HepG2 (cell line): Measurements from ENCODE around the gene DSCAML1. TPM values are rescaled to one million over a fixed set of nuclear protein-coding genes. Genes with fewer than 3 reads are reported as not detected.

Experiments
- ATAC-seq: fragments of 200-7000 bp; cut with Tn5 transposase; 3 replicates; pipeline ENCODE4 v1.9.1; 2020; ENCODE audit warnings: mild to moderate bottlenecking, moderate library complexity
- BruUV-seq: library from RNA; stranded (reverse); fragments of 400-500 nt; replicated peaks from 2 replicates; lab custom pipeline; 2021; lab: Mats Ljungman, UMichigan
- CTCF ChIA-PET: fragments of 300-600 bp; formaldehyde crosslinking; extraction: SDS; loops from one replicate; lab custom pipeline; 2021; ENCODE audit warnings: low total read pairs, inconsistent platforms, low intra/inter-chr PET ratio; lab: Yijun Ruan, JAX
- POLR2A ChIA-PET: fragments of 350-600 bp; sonication (Branson Sonifier 250); formaldehyde crosslinking; loops from one replicate; lab custom pipeline; 2020; ENCODE audit warnings: antibody characterized with exemption, inconsistent platforms; lab: Yijun Ruan, JAX
- DNase-seq: peaks from one replicate; pipeline ENCODE4 v3.0.0-alpha.2; 2015; ENCODE audit warnings: low spot score
- FAIRE-seq: peaks from 3 replicates; lab custom pipeline; 2011; peaks lifted over from hg19 to GRCh38; lab: Jason Lieb, UNC
- H2AFZ ChIP-seq: one replicate; pipeline ENCODE4 v1.6.1; 2011; ENCODE audit warnings: low read length, inconsistent platforms
- H3K27ac ChIP-seq: fragments of 300-600 bp; 3 replicates; pipeline ENCODE4 v1.8.0; 2011; ENCODE audit warnings: mixed run types, mild to moderate bottlenecking, mixed read lengths, low read length, inconsistent platforms; ENCODE audit not compliant: insufficient read depth; ENCODE audit errors: extremely low read length
- H3K27me3 ChIP-seq, 2 experiments: fragments of 200-600 bp in 1 of 2; 2 replicates in 1 of 2; 3 replicates in 1 of 2; pipeline versions ENCODE4 v1.6.0 to v1.8.0; 2011; ENCODE audit warnings: low read length in 2 of 2, mild to moderate bottlenecking in 2 of 2, moderate library complexity in 2 of 2, inconsistent platforms in 1 of 2; ENCODE audit not compliant: insufficient read depth in 2 of 2, control insufficient read depth in 1 of 2
- H3K36me3 ChIP-seq, 2 experiments: fragments of 200-600 bp in 1 of 2; replicated peaks in 1 of 2; 2 replicates in 1 of 2; 3 replicates in 1 of 2; pipeline versions ENCODE4 v1.5.1 to v1.8.0; 2011; ENCODE audit warnings: low read length in 2 of 2, inconsistent platforms in 1 of 2; ENCODE audit not compliant: insufficient read depth in 2 of 2, control insufficient read depth in 1 of 2
- H3K4me1 ChIP-seq: 2 replicates; pipeline ENCODE4 v1.5.1; 2012; ENCODE audit warnings: low read length, inconsistent platforms; ENCODE audit not compliant: insufficient read depth
- H3K4me2 ChIP-seq: 2 replicates; pipeline ENCODE4 v1.6.0; 2011; ENCODE audit warnings: low read depth, low read length, inconsistent platforms
- H3K4me3 ChIP-seq, 3 experiments: fragments of 200-600 bp in 1 of 3; sonication (generic), shearing (Covaris generic) in 1 of 3; replicated peaks in 1 of 3; 2 replicates each; pipeline ENCODE4 v1.5.1; 2011 to 2016; ENCODE audit warnings: low read length in 3 of 3, inconsistent platforms in 2 of 3, low read depth in 2 of 3, mild to moderate bottlenecking in 2 of 3, control low read depth in 1 of 3, mixed read lengths in 1 of 3; ENCODE audit not compliant: insufficient read depth in 1 of 3
- H3K79me2 ChIP-seq: one replicate; pipeline ENCODE4 v1.6.1; 2011; ENCODE audit warnings: low read length, inconsistent platforms; ENCODE audit not compliant: insufficient read depth
- H3K9ac ChIP-seq: 2 replicates; pipeline ENCODE4 v1.6.0; 2011; ENCODE audit warnings: mild to moderate bottlenecking, low read depth, low read length, inconsistent platforms; ENCODE audit not compliant: insufficient read depth
- H3K9me3 ChIP-seq: 2 replicates; pipeline ENCODE4 v1.5.1; 2012; ENCODE audit warnings: mild to moderate bottlenecking, low read length
- H4K20me1 ChIP-seq: 2 replicates; pipeline ENCODE4 v1.6.0; 2011; ENCODE audit warnings: inconsistent platforms, mild to moderate bottlenecking, low read length, moderate library complexity; ENCODE audit not compliant: insufficient read depth
- BRD4 ChIP-seq: sonication (generic); formaldehyde crosslinking; IDR thresholded peaks from 2 replicates; pipeline ENCODE4 v1.4.0; 2020; ENCODE audit warnings: missing genetic modification reagents
- CBX1 ChIP-seq: IDR thresholded peaks from one replicate; pipeline ENCODE4 v1.6.1; 2016; ENCODE audit warnings: antibody characterized with exemption, low read depth
- EHMT2 ChIP-seq: fragments of 200-600 bp; sonication (generic); IDR thresholded peaks from 2 replicates; pipeline ENCODE4 v1.7.0; 2017; ENCODE audit warnings: antibody characterized with exemption, low read depth, low read length, borderline replicate concordance
- HNRNPK ChIP-seq: fragments of 200-400 bp; formaldehyde crosslinking; IDR thresholded peaks from 2 replicates; pipeline ENCODE4 v1.6.1; 2018; ENCODE audit warnings: low read length, low read depth, moderate library complexity, mild to moderate bottlenecking; ENCODE audit not compliant: poor library complexity, severe bottlenecking
- KDM1A ChIP-seq: IDR thresholded peaks from 2 replicates; pipeline ENCODE4 v1.6.1; 2016; ENCODE audit warnings: missing compliant biosample characterization
- KIAA2018 ChIP-seq: sonication (generic); formaldehyde crosslinking; IDR thresholded peaks from 2 replicates; pipeline ENCODE4 v1.5.0; 2020; ENCODE audit warnings: mild to moderate bottlenecking, missing genetic modification reagents, borderline replicate concordance
- MED8 ChIP-seq: sonication (generic); formaldehyde crosslinking; IDR thresholded peaks from 2 replicates; pipeline ENCODE4 v1.8.1; 2023; ENCODE audit warnings: mild to moderate bottlenecking, missing genetic modification reagents; ENCODE audit not compliant: insufficient replicate concordance
- PCBP1 ChIP-seq: fragments of 200-400 bp; formaldehyde crosslinking; IDR thresholded peaks from 2 replicates; pipeline ENCODE4 v1.6.1; 2017; ENCODE audit warnings: mild to moderate bottlenecking, low read depth, low read length, borderline replicate concordance
- PHF8 ChIP-seq: sonication (generic); formaldehyde crosslinking; IDR thresholded peaks from 2 replicates; pipeline ENCODE4 v1.5.0; 2020; ENCODE audit warnings: missing genetic modification reagents
- RNF219 ChIP-seq: sonication (generic); formaldehyde crosslinking; IDR thresholded peaks from 2 replicates; pipeline ENCODE4 v1.5.0; 2020; ENCODE audit warnings: mild to moderate bottlenecking, missing genetic modification reagents
- TOE1 ChIP-seq: sonication (generic); formaldehyde crosslinking; IDR thresholded peaks from 2 replicates; pipeline ENCODE4 v1.4.0; 2020; ENCODE audit warnings: mild to moderate bottlenecking, missing genetic modification reagents
- ZFP36L1 ChIP-seq: sonication (generic); formaldehyde crosslinking; IDR thresholded peaks from 2 replicates; pipeline ENCODE4 v1.8.0; 2022; ENCODE audit warnings: mild to moderate bottlenecking, missing genetic modification reagents, moderate library complexity
- ZNF350 ChIP-seq: sonication (generic); formaldehyde crosslinking; IDR thresholded peaks from 2 replicates; pipeline ENCODE4 v1.4.0; 2020; ENCODE audit warnings: mild to moderate bottlenecking, low read depth, missing genetic modification reagents, borderline replicate concordance
- ZNF430 ChIP-seq: sonication (generic); formaldehyde crosslinking; IDR thresholded peaks from 2 replicates; pipeline ENCODE4 v1.9.0; 2021; ENCODE audit warnings: mild to moderate bottlenecking, missing genetic modification reagents
- ZNF431 ChIP-seq: sonication (generic); formaldehyde crosslinking; IDR thresholded peaks from 2 replicates; pipeline ENCODE4 v1.9.0; 2022; ENCODE audit warnings: missing genetic modification reagents, low read depth, mild to moderate bottlenecking, borderline replicate concordance
- WGBS: methylation state at CpG from one replicate; pipeline ENCODE4 v1.1.6; 2017; ENCODE audit warnings: low lambda C conversion rate; 5-methylcytosine and 5-hydroxymethylcytosine counted together
- in situ Hi-C: cut with HindIII; loops from 2 replicates; pipeline ENCODE4 v1.10.0; 2017; ENCODE audit warnings: low pct_unique_long_range_greater_than_20kb; ENCODE audit not compliant: extremely low pct_ligation_motif_present
- intact Hi-C: fragments of 100-400 bp; cut with micrococcal nuclease; formaldehyde crosslinking; loops from one replicate; pipeline ENCODE4 v1.10.0; 2022; ENCODE audit not compliant: unreplicated experiment
- polyA plus RNA-seq, 8 experiments: library from polyadenylated mRNA; depleted of rRNA in 3 of 8; stranded (reverse) in 7 of 8; unstranded in 1 of 8; fragments of >200 nt; fragmentation: Illumina TruSeq in 4 of 8; extraction: Trizol in 4 of 8; gene quantifications; 2 replicates each; pipeline versions ENCODE4 v1.2.1 to v1.2.3, GENCODE V29; 2011 to 2016; ENCODE audit warnings: low read depth in 4 of 8, missing spikeins in 1 of 8, mixed read lengths in 1 of 8; ENCODE audit not compliant: insufficient read depth in 1 of 8
- total RNA-seq, 5 experiments: library from RNA; depleted of rRNA; stranded (reverse); fragments of >200 nt; fragmentation: Illumina TruSeq; extraction: Trizol; gene quantifications; 2 replicates each; pipeline ENCODE4 v1.2.3, GENCODE V29; 2016; ENCODE audit warnings: low read depth in 1 of 5

Gene DSCAML1
- total and polyA plus RNA-seq, 2 of the 13 experiments (the other 11 are each of a cell fraction or from before 2014, with no cell fraction given) = 0.29 to 0.40 TPM

GRCh38 chr11:117524468-117525183 lies 272.4 kb downstream of the DSCAML1 start:
- H3K79me2 ChIP-seq = no peaks in the 10 kb centered on the region
- H3K36me3 ChIP-seq = no peaks in the 10 kb centered on the region
- H3K9me3 ChIP-seq = no peaks in the 10 kb centered on the region
- in situ Hi-C loops = no loop called here
- peaks cover 0 to 6% of the 10 kb centered on the region in 2 experiments; a peak in 3 of 5 replicates for H3K27me3 ChIP-seq
- ChIA-PET POLR2A (no interaction called here), CTCF (no interaction called here)
- H3K9ac ChIP-seq = no peak overlapping the region
- BruUV-seq = no TSS peak
- no peak overlapping the region for H2AFZ ChIP-seq
- no peak overlapping the region for H3K4me3 ChIP-seq
- intact Hi-C loops = no loop called here
- no peak overlapping the region for H3K4me2 ChIP-seq
- no peak for ATAC-seq
- no peak for FAIRE-seq
- peaks cover 9% of the 10 kb centered on the region for H3K4me1 ChIP-seq
- H3K27ac ChIP-seq = no peak overlapping the region
- no peak for DNase-seq
- no peaks in the 10 kb centered on the region for H4K20me1 ChIP-seq
- WGBS = 66% methylated on average over 10 of the region's 24 CpGs
- TF ChIP-seq EHMT2 (no peak), ZNF350 (no peak), PCBP1 (no peak), KDM1A (CRISPR knock-in tag) (no peak), MED8 (CRISPR knock-in tag) (no peak), CBX1 (no peak), ZNF430 (CRISPR knock-in tag) (no peak), KIAA2018 (CRISPR knock-in tag) (no peak), BRD4 (CRISPR knock-in tag) (no peak), RNF219 (no peak), HNRNPK (no peak), ZFP36L1 (CRISPR knock-in tag) (no peak), ZNF431 (no peak), PHF8 (CRISPR knock-in tag) (no peak), TOE1 (CRISPR knock-in tag) (no peak)
